PC-3 (cell line): ENCODE measurements around the gene TGFBI. TPM values are rescaled to one million over a fixed set of nuclear protein-coding genes. Genes with fewer than 3 reads are reported as not detected.
A peak's percentile ranks its signal among the peaks of the same experiment; 100 is the strongest.

ENCODE experiments used
- ATAC-seq: fragments of 200-7000 bp; cut with Tn5 transposase; 2 replicates; pipeline ENCODE4 v1.9.1; 2020; ENCODE audit warnings: mild to moderate bottlenecking, moderate library complexity
- BruUV-seq: library from RNA; stranded (reverse); fragments of 400-500 nt; replicated peaks from 2 replicates; lab custom pipeline; 2021; lab: Mats Ljungman, UMichigan
- CTCF ChIA-PET: fragments of 300-600 bp; sonication (Branson Sonifier 250); formaldehyde crosslinking; loops from one replicate; lab custom pipeline; 2022; ENCODE audit warnings: antibody characterized with exemption; lab: Charles Lee
- POLR2A ChIA-PET: fragments of 300-600 bp; sonication (Branson Sonifier 250); formaldehyde crosslinking; loops from one replicate; lab custom pipeline; 2022; ENCODE audit warnings: antibody characterized with exemption; ENCODE audit not compliant: unreplicated experiment; lab: Charles Lee
- DNase-seq: peaks from one replicate; pipeline ENCODE4 v3.0.0-alpha.2; 2015
- H2AFZ ChIP-seq: fragments of 300-600 bp; sonication (generic); 2 replicates; pipeline ENCODE4 v1.6.0; 2016; ENCODE audit warnings: antibody characterized with exemption, low read length
- H3F3A ChIP-seq: fragments of 300-600 bp; sonication (generic); one replicate; pipeline ENCODE4 v1.6.0; 2017; ENCODE audit warnings: antibody characterized with exemption, low read length, control low read depth, mild to moderate bottlenecking; ENCODE audit not compliant: unreplicated experiment
- H3K27ac ChIP-seq: fragments of 300-600 bp; sonication (generic); 2 replicates; pipeline ENCODE4 v1.5.1; 2016; ENCODE audit warnings: mild to moderate bottlenecking, low read length
- H3K27me3 ChIP-seq: fragments of 300-600 bp; sonication (generic); 2 replicates; pipeline ENCODE4 v1.6.1; 2016; ENCODE audit warnings: low read length, mixed read lengths
- H3K36me3 ChIP-seq: fragments of 300-600 bp; sonication (generic); 2 replicates; pipeline ENCODE4 v1.6.1; 2016; ENCODE audit warnings: low read depth, mixed run types, low read length, mixed read lengths
- H3K4me1 ChIP-seq: fragments of 300-600 bp; sonication (generic); 2 replicates; pipeline ENCODE4 v1.5.1; 2016; ENCODE audit warnings: low read length; ENCODE audit not compliant: insufficient read depth
- H3K4me2 ChIP-seq: fragments of 300-600 bp; sonication (generic); 2 replicates; pipeline ENCODE4 v1.6.0; 2016; ENCODE audit warnings: low read length
- H3K4me3 ChIP-seq: fragments of 300-600 bp; sonication (generic); 2 replicates; pipeline ENCODE4 v1.5.1; 2016; ENCODE audit warnings: mild to moderate bottlenecking, low read length, mixed read lengths
- H3K79me2 ChIP-seq: fragments of 300-600 bp; sonication (generic); 2 replicates; pipeline ENCODE4 v1.6.1; 2017; ENCODE audit warnings: low read length, mixed read lengths
- H3K9ac ChIP-seq: fragments of 300-600 bp; sonication (generic); 2 replicates; pipeline ENCODE4 v1.6.0; 2016; ENCODE audit warnings: mild to moderate bottlenecking, low read length
- H3K9me2 ChIP-seq: fragments of 300-600 bp; sonication (generic); replicated peaks from 2 replicates; pipeline ENCODE4 v1.6.1; 2016; ENCODE audit warnings: mixed run types, low read length, mixed read lengths
- H3K9me3 ChIP-seq: fragments of 300-600 bp; sonication (generic); 2 replicates; pipeline ENCODE4 v1.6.1; 2016; ENCODE audit warnings: low read length, mixed read lengths
- H4K20me1 ChIP-seq: fragments of 300-600 bp; sonication (generic); 2 replicates; pipeline ENCODE4 v1.6.1; 2016; ENCODE audit warnings: low read length, mixed read lengths
- EZH2 ChIP-seq: fragments of 300-600 bp; sonication (generic); IDR thresholded peaks from one replicate; pipeline ENCODE4 v1.6.1; 2017; ENCODE audit warnings: antibody characterized with exemption, mild to moderate bottlenecking, low read length; ENCODE audit not compliant: unreplicated experiment
- EZH2phosphoT487 ChIP-seq: fragments of 300-600 bp; sonication (generic); IDR thresholded peaks from 2 replicates; pipeline ENCODE4 v1.6.1; 2018; ENCODE audit warnings: mild to moderate bottlenecking, antibody characterized with exemption, low read length, borderline replicate concordance
- intact Hi-C: fragments of 100-400 bp; cut with micrococcal nuclease; formaldehyde crosslinking; loops from 2 replicates; pipeline ENCODE4 v1.9.0; 2023
- total RNA-seq: library from RNA; depleted of rRNA; stranded (reverse); fragments of >200 nt; gene quantifications from 2 replicates; pipeline ENCODE4 v1.2.3, GENCODE V29; 2014
- TF ChIP-seq, protein P1 (sequence below): fragments of 300-600 bp; sonication (generic); conservative IDR thresholded peaks from 2 replicates; pipeline ENCODE4 v1.5.1; 2017; ENCODE audit warnings: antibody characterized with exemption, low read depth, mild to moderate bottlenecking, low read length

The TGFBI gene
- total RNA-seq, 1 experiment from 2014 or later = 4.8 TPM

- POLR2A ChIA-PET = no interaction called here
- CTCF ChIA-PET = no interaction called here
- no peaks in the 10 kb centered on the region for H3K79me2 ChIP-seq
- peaks cover 15% of the 10 kb centered on the region for H3K4me1 ChIP-seq
- DNase-seq (peak; percentile 74), ATAC-seq (peak; percentile 67)
- H3K4me3 ChIP-seq = no peak overlapping the region
- peaks cover 4% of the 10 kb centered on the region for H3F3A ChIP-seq
- no peak for TF ChIP-seq EZH2phosphoT487
- no peak for TF ChIP-seq EZH2
- TF ChIP-seq, protein P1, sequence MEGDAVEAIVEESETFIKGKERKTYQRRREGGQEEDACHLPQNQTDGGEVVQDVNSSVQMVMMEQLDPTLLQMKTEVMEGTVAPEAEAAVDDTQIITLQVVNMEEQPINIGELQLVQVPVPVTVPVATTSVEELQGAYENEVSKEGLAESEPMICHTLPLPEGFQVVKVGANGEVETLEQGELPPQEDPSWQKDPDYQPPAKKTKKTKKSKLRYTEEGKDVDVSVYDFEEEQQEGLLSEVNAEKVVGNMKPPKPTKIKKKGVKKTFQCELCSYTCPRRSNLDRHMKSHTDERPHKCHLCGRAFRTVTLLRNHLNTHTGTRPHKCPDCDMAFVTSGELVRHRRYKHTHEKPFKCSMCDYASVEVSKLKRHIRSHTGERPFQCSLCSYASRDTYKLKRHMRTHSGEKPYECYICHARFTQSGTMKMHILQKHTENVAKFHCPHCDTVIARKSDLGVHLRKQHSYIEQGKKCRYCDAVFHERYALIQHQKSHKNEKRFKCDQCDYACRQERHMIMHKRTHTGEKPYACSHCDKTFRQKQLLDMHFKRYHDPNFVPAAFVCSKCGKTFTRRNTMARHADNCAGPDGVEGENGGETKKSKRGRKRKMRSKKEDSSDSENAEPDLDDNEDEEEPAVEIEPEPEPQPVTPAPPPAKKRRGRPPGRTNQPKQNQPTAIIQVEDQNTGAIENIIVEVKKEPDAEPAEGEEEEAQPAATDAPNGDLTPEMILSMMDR = peak; percentile 78
- BruUV-seq = no TSS peak
- no peaks in the 10 kb centered on the region for H4K20me1 ChIP-seq
- no peaks in the 10 kb centered on the region for H3K36me3 ChIP-seq
- H3K9me2 ChIP-seq = no peaks in the 10 kb centered on the region
- no peak overlapping the region for H3K27ac ChIP-seq
- no peaks in the 10 kb centered on the region for H3K27me3 ChIP-seq
- no peak overlapping the region for H3K9ac ChIP-seq
- intact Hi-C loops = loop anchor here (1.0 to 10.0 kb wide), 3 partner anchors 117 to 498 kb away; no protein-coding TSS in a partner anchor
- H3K9me3 ChIP-seq = no peaks in the 10 kb centered on the region
- no peak overlapping the region for H3K4me2 ChIP-seq
- no peak overlapping the region for H2AFZ ChIP-seq
Measured at GRCh38 chr5:136062366-136063274, 33.8 kb downstream of the TGFBI start.

DNA sequence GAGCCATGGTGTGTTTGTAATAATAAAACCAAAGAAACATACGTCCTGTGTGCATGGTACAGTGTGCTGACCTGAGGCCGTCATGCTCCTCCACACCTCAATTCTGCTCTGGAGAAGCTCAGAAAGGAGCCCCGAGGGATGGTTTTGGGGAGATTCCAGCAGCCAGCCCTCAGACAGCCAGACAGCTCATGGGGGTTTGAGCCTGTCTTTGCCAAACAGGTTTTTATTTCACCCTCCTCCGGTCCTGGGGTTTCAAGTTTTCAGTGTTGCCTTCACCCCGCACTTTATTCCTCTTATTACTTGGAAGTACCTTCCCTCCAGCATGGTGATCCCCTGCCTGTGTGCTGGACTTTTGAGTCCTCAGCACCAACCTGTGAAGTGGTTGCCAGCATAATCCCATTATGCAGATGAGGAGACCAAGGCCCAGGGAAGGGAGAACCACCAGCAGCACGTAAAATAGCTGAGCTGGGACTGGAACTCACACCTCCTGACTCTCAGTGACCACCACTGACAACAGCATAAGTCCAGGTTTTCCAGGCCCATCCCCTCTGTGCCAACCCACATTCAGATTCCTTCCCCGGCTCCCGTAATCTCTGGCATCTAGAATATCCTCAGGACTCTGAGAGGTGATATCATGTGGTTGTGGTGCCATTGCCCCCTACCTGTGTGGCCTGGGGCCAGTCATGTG, 35.1 kb downstream of the TGFBI start:
- H3K9me2 ChIP-seq = no peaks in the 10 kb centered on the region
- ChIA-PET POLR2A (no interaction called here), CTCF (interaction anchor here (0.6 kb wide), 1 partner anchor 118 kb away, joined by 3 read pairs; no protein-coding TSS in a partner anchor)
- no TSS peak for BruUV-seq
- H3K36me3 ChIP-seq = no peaks in the 10 kb centered on the region
- H3K4me3 ChIP-seq = no peak overlapping the region
- no peaks in the 10 kb centered on the region for H3K27me3 ChIP-seq
- H4K20me1 ChIP-seq = no peaks in the 10 kb centered on the region
- no peak for DNase-seq
- no peak overlapping the region for H2AFZ ChIP-seq
- H3K4me2 ChIP-seq = no peak overlapping the region
- no peak overlapping the region for H3K9ac ChIP-seq
- intact Hi-C loops = loop anchor here (1.0 to 10.0 kb wide), 3 partner anchors 110 to 499 kb away; no protein-coding TSS in a partner anchor
- no peaks in the 10 kb centered on the region for H3F3A ChIP-seq
- peaks cover 4% of the 10 kb centered on the region; the same call in 1 of the 2 replicates for H3K4me1 ChIP-seq
- TF ChIP-seq, protein P1 = no peak
- TF ChIP-seq EZH2 (no peak), EZH2phosphoT487 (no peak)
- H3K27ac ChIP-seq = no peak overlapping the region
- no peaks in the 10 kb centered on the region for H3K79me2 ChIP-seq
- no peaks in the 10 kb centered on the region for H3K9me3 ChIP-seq
- no peak for ATAC-seq
